GM20431 (cell line): ENCODE measurements around the gene MYO9A.
"Not testable (repeated sequence)": the region's sequence is repeated elsewhere in the genome, so short reads cannot be mapped to it uniquely, and the experiment has no call there.

Source experiments
- in situ Hi-C: fragments of 300-500 bp; cut with MseI, MboI; formaldehyde crosslinking; loops from one replicate; pipeline ENCODE4 v1.15.0; 2020; ENCODE audit warnings: low sequenced_read_pairs; ENCODE audit not compliant: unreplicated experiment

Gene MYO9A

GRCh38 chr15:72100551-72100950 lies 17.4 kb downstream of the MYO9A start:
- in situ Hi-C loops: not testable (repeated sequence)

GRCh38 chr15:72099155-72099554 lies 18.8 kb downstream of the MYO9A start:
- in situ Hi-C loops: no loop called here

GRCh38 chr15:72098040-72098439 lies 19.9 kb downstream of the MYO9A start:
- in situ Hi-C loops: no loop called here

GRCh38 chr15:72096796-72097195 lies 21.2 kb downstream of the MYO9A start:
- in situ Hi-C loops: no loop called here

- in situ Hi-C loops: no loop called here
These were observed 25.3 kb downstream of the MYO9A start for GRCh38 chr15:72092691-72093090.

GRCh38 chr15:72092006-72092405 lies 25.9 kb downstream of the MYO9A start:
- in situ Hi-C loops: no loop called here

- in situ Hi-C loops: no loop called here
These were observed 30.9 kb downstream of the MYO9A start for GRCh38 chr15:72086920-72087648.

GRCh38 chr15:72086010-72086697 lies 31.8 kb downstream of the MYO9A start:
- in situ Hi-C loops: no loop called here

- in situ Hi-C loops: no loop called here
These were observed 35.8 kb downstream of the MYO9A start for GRCh38 chr15:72082176-72082575.

GRCh38 chr15:72078887-72079286 lies 39.1 kb downstream of the MYO9A start:
- in situ Hi-C loops: no loop called here

- in situ Hi-C loops: no loop called here
These were observed 40.0 kb downstream of the MYO9A start for GRCh38 chr15:72077950-72078349.

- in situ Hi-C loops: no loop called here
These were observed 43.5 kb downstream of the MYO9A start for GRCh38 chr15:72074335-72075060.

- in situ Hi-C loops: not testable (repeated sequence)
These were observed 46.5 kb downstream of the MYO9A start for GRCh38 chr15:72071448-72071825.

GRCh38 chr15:72070817-72071447 lies 47.0 kb downstream of the MYO9A start:
- in situ Hi-C loops: no loop called here

- in situ Hi-C loops: no loop called here
These were observed 49.1 kb downstream of the MYO9A start for GRCh38 chr15:72068856-72069255.

- in situ Hi-C loops: no loop called here
These were observed 52.1 kb downstream of the MYO9A start for GRCh38 chr15:72065801-72066200.

- in situ Hi-C loops: no loop called here
These were observed 54.8 kb downstream of the MYO9A start for GRCh38 chr15:72063186-72063585.

GRCh38 chr15:72062319-72062718 lies 55.6 kb downstream of the MYO9A start:
- in situ Hi-C loops: no loop called here

GRCh38 chr15:72060687-72061250 lies 57.2 kb downstream of the MYO9A start:
- in situ Hi-C loops: no loop called here

- in situ Hi-C loops: no loop called here
These were observed 59.4 kb downstream of the MYO9A start for GRCh38 chr15:72058585-72058984.
